Suprapubic skin (tissue), 4 donors: ENCODE measurements around the gene OR14J1.

Experiments
- CTCF ChIP-seq, 2 donors: fragments of 200-600 bp in 1 of 2; fragments of 450-650 bp in 1 of 2; sonication (generic) in 1 of 2; IDR thresholded peaks; one replicate each; pipeline ENCODE4 v1.5.1; 2016 to 2019; ENCODE audit warnings: antibody characterized with exemption in 2 of 2, mild to moderate bottlenecking in 1 of 2, moderate library complexity in 1 of 2
- EP300 ChIP-seq: sonication (generic); formaldehyde crosslinking; IDR thresholded peaks from one replicate; pipeline ENCODE4 v1.6.1; 2017; ENCODE audit warnings: antibody characterized with exemption
- POLR2A ChIP-seq, 2 donors: fragments of 450-650 bp; IDR thresholded peaks; one replicate each; pipeline ENCODE4 v1.6.1; 2017; ENCODE audit warnings: antibody characterized with exemption in 2 of 2, mild to moderate bottlenecking in 2 of 2, moderate library complexity in 2 of 2
- POLR2AphosphoS5 ChIP-seq, 3 donors: sonication (generic); formaldehyde crosslinking; IDR thresholded peaks; one replicate each; pipeline ENCODE4 v1.6.1; 2017; ENCODE audit warnings: antibody characterized with exemption in 3 of 3

GRCh38 chr6:29295623-29296022, 5.9 kb upstream of the OR14J1 start:
- TF ChIP-seq POLR2AphosphoS5 (IDR thresholded peaks at IDR 0.05) (no peak), POLR2A (IDR thresholded peaks at IDR 0.05) (no peak), CTCF (IDR thresholded peaks at IDR 0.05) (no peak), EP300 (no peak)
